SK-N-SH treated with all-trans-retinoic acid at 6 μM for 48 hours (cell line): ENCODE data around the gene UNC5CL.

Source experiments
- ISL1 ChIP-seq: fragments of 250-450 bp; sonication (Bioruptor Pico); IDR thresholded peaks from 2 replicates; pipeline ENCODE4 v2.1.2; 2022; ENCODE audit warnings: mild to moderate bottlenecking, moderate library complexity
- TF ChIP-seq, protein P1 (sequence below): fragments of 250-450 bp; sonication (Bioruptor Pico); IDR thresholded peaks from 2 replicates; pipeline ENCODE4 v1.5.1; 2020; ENCODE audit warnings: low read depth, mild to moderate bottlenecking, moderate library complexity

DNA sequence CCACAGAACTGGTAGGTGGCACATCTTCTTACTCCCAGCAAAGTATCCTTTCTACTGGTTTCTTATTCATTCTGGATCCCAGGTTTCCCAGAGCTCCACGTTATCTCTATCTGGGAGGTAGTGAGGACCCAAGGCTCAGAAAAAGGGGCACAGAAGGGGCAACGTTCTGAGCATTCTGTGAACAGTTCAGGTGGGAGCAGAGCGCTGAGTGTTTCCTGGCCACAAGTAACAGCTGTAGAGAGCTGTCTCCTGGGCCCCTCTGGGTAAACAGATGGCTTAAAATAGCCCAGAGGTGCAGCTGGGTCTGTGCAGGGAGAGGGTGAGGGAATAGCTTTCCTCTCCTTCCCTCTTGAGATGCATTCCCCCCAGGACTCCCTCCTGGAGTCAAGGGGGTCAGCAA is 16.1 kb upstream of the UNC5CL start:
- no peak for TF ChIP-seq ISL1
- TF ChIP-seq, protein P1, sequence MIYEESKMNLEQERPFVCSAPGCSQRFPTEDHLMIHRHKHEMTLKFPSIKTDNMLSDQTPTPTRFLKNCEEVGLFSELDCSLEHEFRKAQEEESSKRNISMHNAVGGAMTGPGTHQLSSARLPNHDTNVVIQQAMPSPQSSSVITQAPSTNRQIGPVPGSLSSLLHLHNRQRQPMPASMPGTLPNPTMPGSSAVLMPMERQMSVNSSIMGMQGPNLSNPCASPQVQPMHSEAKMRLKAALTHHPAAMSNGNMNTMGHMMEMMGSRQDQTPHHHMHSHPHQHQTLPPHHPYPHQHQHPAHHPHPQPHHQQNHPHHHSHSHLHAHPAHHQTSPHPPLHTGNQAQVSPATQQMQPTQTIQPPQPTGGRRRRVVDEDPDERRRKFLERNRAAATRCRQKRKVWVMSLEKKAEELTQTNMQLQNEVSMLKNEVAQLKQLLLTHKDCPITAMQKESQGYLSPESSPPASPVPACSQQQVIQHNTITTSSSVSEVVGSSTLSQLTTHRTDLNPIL (CRISPR knock-in tag), result no peak
